ENCODE data around the gene ISG15.

DNA sequence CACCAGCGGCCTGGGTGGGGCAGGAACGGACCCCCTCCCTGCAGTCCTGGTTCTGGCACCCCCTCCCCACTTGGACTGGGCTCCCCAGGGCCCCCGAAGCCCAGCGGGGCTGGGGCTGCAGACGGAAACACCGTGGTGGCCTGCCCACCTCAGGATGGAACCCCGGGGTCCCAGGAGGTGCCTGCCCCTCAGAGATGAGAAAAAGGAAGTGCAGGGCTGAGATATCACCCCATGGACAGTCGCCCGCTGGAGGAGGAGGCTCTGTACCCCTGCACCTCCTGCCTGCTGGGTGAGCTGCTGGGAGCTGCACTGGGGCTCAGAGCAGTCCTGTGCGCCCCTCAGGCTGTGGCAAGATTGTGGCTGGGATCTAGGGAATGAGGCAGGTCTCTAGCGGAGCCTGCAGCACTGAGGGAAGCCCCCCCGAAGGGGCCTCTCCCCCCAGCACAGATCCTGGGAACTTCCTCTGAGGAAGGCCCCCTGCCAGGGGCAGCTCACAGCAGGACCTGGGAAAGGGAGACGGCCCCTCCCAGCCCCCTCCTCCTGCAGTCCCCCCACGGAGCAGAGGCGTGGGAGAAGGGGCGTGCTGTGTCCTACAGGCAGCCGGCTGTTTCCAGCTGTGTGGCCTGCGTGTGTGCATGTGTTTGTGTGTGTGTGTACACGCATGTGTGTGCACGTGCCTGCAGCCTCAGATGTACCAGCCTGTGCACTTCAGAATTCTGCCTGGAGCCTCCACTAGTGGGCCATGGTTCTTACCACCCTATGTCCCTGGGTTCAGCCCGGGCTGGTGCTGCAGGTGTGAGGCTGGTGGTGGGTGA, 13.5 kb downstream of the ISG15 start:
- TF ChIP-seq, protein P1, sequence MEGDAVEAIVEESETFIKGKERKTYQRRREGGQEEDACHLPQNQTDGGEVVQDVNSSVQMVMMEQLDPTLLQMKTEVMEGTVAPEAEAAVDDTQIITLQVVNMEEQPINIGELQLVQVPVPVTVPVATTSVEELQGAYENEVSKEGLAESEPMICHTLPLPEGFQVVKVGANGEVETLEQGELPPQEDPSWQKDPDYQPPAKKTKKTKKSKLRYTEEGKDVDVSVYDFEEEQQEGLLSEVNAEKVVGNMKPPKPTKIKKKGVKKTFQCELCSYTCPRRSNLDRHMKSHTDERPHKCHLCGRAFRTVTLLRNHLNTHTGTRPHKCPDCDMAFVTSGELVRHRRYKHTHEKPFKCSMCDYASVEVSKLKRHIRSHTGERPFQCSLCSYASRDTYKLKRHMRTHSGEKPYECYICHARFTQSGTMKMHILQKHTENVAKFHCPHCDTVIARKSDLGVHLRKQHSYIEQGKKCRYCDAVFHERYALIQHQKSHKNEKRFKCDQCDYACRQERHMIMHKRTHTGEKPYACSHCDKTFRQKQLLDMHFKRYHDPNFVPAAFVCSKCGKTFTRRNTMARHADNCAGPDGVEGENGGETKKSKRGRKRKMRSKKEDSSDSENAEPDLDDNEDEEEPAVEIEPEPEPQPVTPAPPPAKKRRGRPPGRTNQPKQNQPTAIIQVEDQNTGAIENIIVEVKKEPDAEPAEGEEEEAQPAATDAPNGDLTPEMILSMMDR (IDR thresholded peaks at IDR 0.05) = no peak
- TF ChIP-seq POLR2AphosphoS5 (IDR thresholded peaks at IDR 0.05) = no peak
- TF ChIP-seq POLR2A (IDR thresholded peaks at IDR 0.05) = no peak
